Thoracic aorta (tissue), 2 donors: ENCODE data around the gene TRIO. TPM values are rescaled to one million over a fixed set of nuclear protein-coding genes. Genes with fewer than 3 reads are reported as not detected.

Experiments used
- ATAC-seq: fragments of 150-250 bp; one replicate; pipeline ENCODE4 v1.8.0; 2017; ENCODE audit warnings: low read depth; ENCODE audit not compliant: insufficient number of reproducible peaks, low FRiP score
- DNase-seq: peaks from one replicate; pipeline ENCODE4 v3.0.0-alpha.2; 2020; ENCODE audit warnings: low spot score
- H3K27ac ChIP-seq, 2 donors: fragments of 200-600 bp; sonication (generic); 1 replicate in 1 of 2; 2 replicates in 1 of 2; pipeline ENCODE4 v1.5.1; 2016; ENCODE audit warnings: mild to moderate bottlenecking in 2 of 2, moderate library complexity in 2 of 2
- H3K27me3 ChIP-seq: fragments of 200-600 bp; sonication (generic); replicated peaks from 2 replicates; pipeline ENCODE4 v1.6.0; 2016; ENCODE audit warnings: mild to moderate bottlenecking; ENCODE audit not compliant: insufficient read depth
- H3K36me3 ChIP-seq: fragments of 200-600 bp; sonication (generic); one replicate; pipeline ENCODE4 v1.5.1; 2016
- H3K4me1 ChIP-seq, 2 donors: fragments of 200-600 bp; sonication (generic); 1 replicate in 1 of 2; 2 replicates in 1 of 2; pipeline versions ENCODE4 v1.5.1 to v1.6.0; 2016; ENCODE audit warnings: low read depth in 2 of 2, mild to moderate bottlenecking in 1 of 2; ENCODE audit not compliant: control insufficient read depth in 1 of 2
- H3K4me3 ChIP-seq: fragments of 200-600 bp; sonication (generic); 2 replicates; pipeline ENCODE4 v1.5.1; 2016; ENCODE audit warnings: mild to moderate bottlenecking
- H3K9me3 ChIP-seq: fragments of 200-600 bp; sonication (generic); 2 replicates; pipeline ENCODE4 v1.5.1; 2016
- CTCF ChIP-seq: fragments of 200-600 bp; sonication (generic); IDR thresholded peaks from one replicate; pipeline ENCODE4 v1.5.1; 2019; ENCODE audit warnings: antibody characterized with exemption
- total RNA-seq, 2 donors: library from RNA; depleted of rRNA; stranded (reverse); fragments of >200 nt; gene quantifications; one replicate each; pipeline versions ENCODE4 v1.1.0 to v1.2.3, GENCODE V29; 2016

TRIO gene
- total RNA-seq, 2 donors from 2014 or later, result 219 to 300 TPM

GRCh38 chr5:14249258-14250082 lies 106.3 kb downstream of the TRIO start:
- Histone ChIP-seq H3K4me3 (no peak overlapping the region), H3K36me3 (no peaks in the 10 kb centered on the region), H3K27me3 (no peaks in the 10 kb centered on the region), H3K27ac (no peak overlapping the region), H3K9me3 (no peaks in the 10 kb centered on the region), H3K4me1 (peaks cover 28 to 75% of the 10 kb centered on the region in 2 donors)
- ATAC-seq (no peak), DNase-seq (no peak)
- TF ChIP-seq CTCF, result no peak

- ATAC-seq, result peak; percentile 61
- Histone ChIP-seq H3K4me1 (peaks cover 30 to 76% of the 10 kb centered on the region in 2 donors), H3K4me3 (peak overlapping the region; percentile 18)
Measured at GRCh38 chr5:14250084-14250695, 107.0 kb downstream of the TRIO start.

GRCh38 chr5:14250748-14251701 lies 107.9 kb downstream of the TRIO start:
- no peaks in the 10 kb centered on the region for H3K9me3 ChIP-seq
- peak overlapping the region; percentile 21 to 24 for H3K27ac ChIP-seq
- no peaks in the 10 kb centered on the region for H3K36me3 ChIP-seq
- H3K4me1 ChIP-seq, result peaks cover 34 to 77% of the 10 kb centered on the region in 2 donors
- TF ChIP-seq CTCF, result no peak
- no peak for DNase-seq
- ATAC-seq, result no peak
- H3K4me3 ChIP-seq, result no peak overlapping the region
- H3K27me3 ChIP-seq, result no peaks in the 10 kb centered on the region

More at GRCh38 chr5:14250084-14250695, 107.0 kb downstream of the TRIO start:
- H3K27me3 ChIP-seq, result no peaks in the 10 kb centered on the region
- H3K27ac ChIP-seq, result peak overlapping the region; percentile 21 to 24
- H3K36me3 ChIP-seq, result no peaks in the 10 kb centered on the region
- no peaks in the 10 kb centered on the region for H3K9me3 ChIP-seq
- no peak for DNase-seq
- TF ChIP-seq CTCF, result no peak

GRCh38 chr5:14251733-14252132 lies 108.6 kb downstream of the TRIO start:
- no peaks in the 10 kb centered on the region for H3K9me3 ChIP-seq
- DNase-seq (no peak), ATAC-seq (no peak)
- TF ChIP-seq CTCF, result no peak
- H3K27me3 ChIP-seq, result no peaks in the 10 kb centered on the region
- H3K4me3 ChIP-seq, result no peak overlapping the region
- H3K4me1 ChIP-seq, result peaks cover 37 to 77% of the 10 kb centered on the region in 2 donors
- no peak overlapping the region for H3K27ac ChIP-seq
- H3K36me3 ChIP-seq, result no peaks in the 10 kb centered on the region
